MCF 10A (cell line): ENCODE measurements around the gene RALA. TPM values are rescaled to one million over a fixed set of nuclear protein-coding genes. Genes with fewer than 3 reads are reported as not detected.

ENCODE experiments used
- BruUV-seq: library from RNA; stranded (reverse); fragments of 400-500 nt; replicated peaks from 2 replicates; lab custom pipeline; 2021; lab: Mats Ljungman, UMichigan
- CTCF ChIA-PET: fragments of 300-600 bp; sonication (Branson Sonifier 250); formaldehyde crosslinking; extraction: SDS; loops from one replicate; lab custom pipeline; 2021; ENCODE audit warnings: antibody characterized with exemption, inconsistent platforms; lab: Yijun Ruan, JAX
- POLR2A ChIA-PET: fragments of 300-600, 350-650 bp; sonication (Branson Sonifier 250); formaldehyde crosslinking; extraction: SDS; loops from one replicate; lab custom pipeline; 2020; ENCODE audit warnings: antibody characterized with exemption, inconsistent platforms; lab: Yijun Ruan, JAX
- DNase-seq: peaks from one replicate; pipeline ENCODE4 v3.0.0-alpha.2; 2018; ENCODE audit not compliant: unreplicated experiment
- H3K27ac Mint-ChIP-seq: one replicate; pipeline ENCODE4 v1.8.0; 2022; ENCODE audit warnings: mild to moderate bottlenecking, low read depth, mixed read lengths; ENCODE audit not compliant: unreplicated experiment
- H3K27me3 Mint-ChIP-seq: one replicate; pipeline ENCODE4 v1.8.0; 2022; ENCODE audit warnings: mixed read lengths; ENCODE audit not compliant: insufficient read depth, unreplicated experiment
- H3K36me3 Mint-ChIP-seq: one replicate; pipeline ENCODE4 v1.8.0; 2022; ENCODE audit warnings: mild to moderate bottlenecking, moderate library complexity, mixed read lengths; ENCODE audit not compliant: insufficient read depth, unreplicated experiment
- H3K4me1 Mint-ChIP-seq: one replicate; pipeline ENCODE4 v1.8.0; 2022; ENCODE audit warnings: mixed read lengths; ENCODE audit not compliant: insufficient read depth, unreplicated experiment
- H3K4me3 Mint-ChIP-seq: one replicate; pipeline ENCODE4 v1.8.0; 2022; ENCODE audit warnings: mild to moderate bottlenecking, moderate library complexity, mixed read lengths; ENCODE audit not compliant: unreplicated experiment
- H3K9me3 Mint-ChIP-seq: one replicate; pipeline ENCODE4 v1.8.0; 2022; ENCODE audit warnings: mixed read lengths; ENCODE audit not compliant: unreplicated experiment
- intact Hi-C: fragments of 100-400 bp; cut with micrococcal nuclease; formaldehyde crosslinking; loops from 2 replicates; pipeline ENCODE4 v1.14.1; 2022
- total RNA-seq: library from RNA; stranded (reverse); gene quantifications from 2 replicates; pipeline ENCODE4 v1.2.3, GENCODE V29; 2022
- TF ChIP-seq, protein P1 (sequence below): fragments of 200-600 bp; IDR thresholded peaks from one replicate; pipeline ENCODE4 v1.8.0; 2022; ENCODE audit warnings: antibody characterized with exemption, mild to moderate bottlenecking; ENCODE audit not compliant: unreplicated experiment

RALA gene
- total RNA-seq, 1 experiment from 2014 or later: 34.1 TPM

GRCh38 chr7:39631736-39632308 lies 8.4 kb downstream of the RALA start:
- H3K4me3 Mint-ChIP-seq: no peak overlapping the region
- H3K27me3 Mint-ChIP-seq: no peaks in the 10 kb centered on the region
- intact Hi-C loops: no loop called here
- no peak for DNase-seq
- peaks cover 21% of the 10 kb centered on the region for H3K4me1 Mint-ChIP-seq
- ChIA-PET CTCF (no interaction called here), POLR2A (no interaction called here)
- H3K27ac Mint-ChIP-seq: no peak overlapping the region
- no TSS peak for BruUV-seq
- H3K9me3 Mint-ChIP-seq: no peaks in the 10 kb centered on the region
- TF ChIP-seq, protein P1, sequence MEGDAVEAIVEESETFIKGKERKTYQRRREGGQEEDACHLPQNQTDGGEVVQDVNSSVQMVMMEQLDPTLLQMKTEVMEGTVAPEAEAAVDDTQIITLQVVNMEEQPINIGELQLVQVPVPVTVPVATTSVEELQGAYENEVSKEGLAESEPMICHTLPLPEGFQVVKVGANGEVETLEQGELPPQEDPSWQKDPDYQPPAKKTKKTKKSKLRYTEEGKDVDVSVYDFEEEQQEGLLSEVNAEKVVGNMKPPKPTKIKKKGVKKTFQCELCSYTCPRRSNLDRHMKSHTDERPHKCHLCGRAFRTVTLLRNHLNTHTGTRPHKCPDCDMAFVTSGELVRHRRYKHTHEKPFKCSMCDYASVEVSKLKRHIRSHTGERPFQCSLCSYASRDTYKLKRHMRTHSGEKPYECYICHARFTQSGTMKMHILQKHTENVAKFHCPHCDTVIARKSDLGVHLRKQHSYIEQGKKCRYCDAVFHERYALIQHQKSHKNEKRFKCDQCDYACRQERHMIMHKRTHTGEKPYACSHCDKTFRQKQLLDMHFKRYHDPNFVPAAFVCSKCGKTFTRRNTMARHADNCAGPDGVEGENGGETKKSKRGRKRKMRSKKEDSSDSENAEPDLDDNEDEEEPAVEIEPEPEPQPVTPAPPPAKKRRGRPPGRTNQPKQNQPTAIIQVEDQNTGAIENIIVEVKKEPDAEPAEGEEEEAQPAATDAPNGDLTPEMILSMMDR: no peak
- peaks cover 23% of the 10 kb centered on the region for H3K36me3 Mint-ChIP-seq

- CTCF ChIA-PET: interaction anchor here (0.7 kb wide), 1 partner anchor 56 kb away, joined by 3 read pairs; no protein-coding TSS in a partner anchor
- no peak overlapping the region for H3K27ac Mint-ChIP-seq
Measured at GRCh38 chr7:39633563-39634477, 10.4 kb downstream of the RALA start.

GRCh38 chr7:39634478-39634805 lies 11.1 kb downstream of the RALA start:
- TF ChIP-seq, protein P1: no peak
- DNase-seq: no peak
- Mint-ChIP-seq H3K36me3 (peaks cover 27% of the 10 kb centered on the region), H3K4me3 (no peak overlapping the region), H3K4me1 (peaks cover 11% of the 10 kb centered on the region), H3K27me3 (no peaks in the 10 kb centered on the region), H3K9me3 (no peaks in the 10 kb centered on the region), H3K27ac (no peak overlapping the region)
- ChIA-PET CTCF (interaction anchor here (0.7 kb wide), 1 partner anchor 57 kb away, joined by 3 read pairs; no protein-coding TSS in a partner anchor), POLR2A (interaction anchor here (0.6 kb wide), 1 partner anchor 175 kb away, joined by 3 read pairs; no protein-coding TSS in a partner anchor)
- intact Hi-C loops: no loop called here
- BruUV-seq: no TSS peak

More at GRCh38 chr7:39633563-39634477, 10.4 kb downstream of the RALA start:
- H3K36me3 Mint-ChIP-seq: peaks cover 27% of the 10 kb centered on the region
- no peak for DNase-seq
- BruUV-seq: no TSS peak
- no peaks in the 10 kb centered on the region for H3K9me3 Mint-ChIP-seq
- H3K4me3 Mint-ChIP-seq: no peak overlapping the region
- H3K27me3 Mint-ChIP-seq: no peaks in the 10 kb centered on the region
- intact Hi-C loops: no loop called here
- POLR2A ChIA-PET: no interaction called here
- H3K4me1 Mint-ChIP-seq: peaks cover 11% of the 10 kb centered on the region
- TF ChIP-seq, protein P1: no peak

GRCh38 chr7:39637400-39637799 lies 14.0 kb downstream of the RALA start:
- H3K4me3 Mint-ChIP-seq: no peak overlapping the region

More at GRCh38 chr7:39637400-39637799, 14.0 kb downstream of the RALA start:
- TF ChIP-seq, protein P1: no peak
- Mint-ChIP-seq H3K27ac (no peak overlapping the region), H3K27me3 (no peaks in the 10 kb centered on the region), H3K36me3 (peaks cover 13% of the 10 kb centered on the region), H3K4me1 (peaks cover 17% of the 10 kb centered on the region), H3K9me3 (no peaks in the 10 kb centered on the region)
- no TSS peak for BruUV-seq
- no peak for DNase-seq
- POLR2A ChIA-PET: interaction anchor here (0.6 kb wide), 1 partner anchor 108 kb away, joined by 3 read pairs; no protein-coding TSS in a partner anchor
- CTCF ChIA-PET: interaction anchor here (0.6 to 1.8 kb wide), 2 partner anchors 12 to 227 kb away, joined by 3 to 5 read pairs; no protein-coding TSS in a partner anchor
- intact Hi-C loops: no loop called here
